Esophagus squamous epithelium (tissue), 4 donors: ENCODE results near the gene SERGEF.

Experiments used
- CTCF ChIP-seq, 6 experiments: fragments of 450-650 bp in 4 of 6; fragments of 200-600 bp in 2 of 6; sonication (generic) in 2 of 6; IDR thresholded peaks; one replicate each; pipeline ENCODE4 v1.5.1; 2016 to 2019; ENCODE audit warnings: antibody characterized with exemption in 6 of 6, mild to moderate bottlenecking in 4 of 6, moderate library complexity in 4 of 6
- POLR2A ChIP-seq, 4 donors: fragments of 450-650 bp; IDR thresholded peaks; one replicate each; pipeline ENCODE4 v1.6.1; 2017; ENCODE audit warnings: antibody characterized with exemption in 4 of 4, mild to moderate bottlenecking in 4 of 4, moderate library complexity in 3 of 4

GRCh38 chr11:17979770-17980371 lies 33.0 kb downstream of the SERGEF start:
- TF ChIP-seq CTCF (IDR thresholded peaks at IDR 0.05): peak; percentile 85 to 97 (median 89)
- no peak for TF ChIP-seq POLR2A (IDR thresholded peaks at IDR 0.05)
